ENCODE data around the gene MRPL48. TPM values are rescaled to one million over a fixed set of nuclear protein-coding genes. Genes with fewer than 3 reads are reported as not detected.

MRPL48 gene
- total RNA-seq, 2 experiments from 2014 or later, result 41.3 to 44.9 TPM

- DNase-seq (peak; percentile 39), ATAC-seq (peak; percentile 82)
- POLR2A ChIA-PET, result no interaction called here
- CTCF ChIA-PET, result interaction anchor here (1.0 to 1.2 kb wide), 2 partner anchors 282 to 543 kb away, joined by 3 to 4 read pairs; no protein-coding TSS in a partner anchor
- no peaks in the 10 kb centered on the region for H3K4me1 Mint-ChIP-seq (ENCODE audit: low read depth)
- no peak for TF ChIP-seq CTCF (IDR thresholded peaks at IDR 0.05)
- no peak overlapping the region for H3K4me3 Mint-ChIP-seq
- H3K27ac Mint-ChIP-seq, result peak overlapping the region; percentile 3
- H3K9me3 Mint-ChIP-seq, result no peaks in the 10 kb centered on the region
- intact Hi-C loops (cut with micrococcal nuclease), result no loop called here
- peaks cover 17% of the 10 kb centered on the region for H3K36me3 Mint-ChIP-seq (ENCODE audit: low read depth)
- no peaks in the 10 kb centered on the region for H3K27me3 Mint-ChIP-seq
Measured at GRCh38 chr11:73907191-73907590, 119.5 kb downstream of the MRPL48 start.

GRCh38 chr11:73912026-73912425 lies 124.4 kb downstream of the MRPL48 start:
- H3K4me3 Mint-ChIP-seq, result no peak overlapping the region
- H3K9me3 Mint-ChIP-seq, result no peaks in the 10 kb centered on the region
- H3K27ac Mint-ChIP-seq, result no peak overlapping the region
- no peak for TF ChIP-seq CTCF (IDR thresholded peaks at IDR 0.05)
- ChIA-PET CTCF (no interaction called here), POLR2A (no interaction called here)
- H3K27me3 Mint-ChIP-seq, result no peaks in the 10 kb centered on the region
- ATAC-seq, result no peak
- intact Hi-C loops (cut with micrococcal nuclease), result no loop called here
- no peak for DNase-seq
- peaks cover 13% of the 10 kb centered on the region for H3K36me3 Mint-ChIP-seq (ENCODE audit: low read depth)
- peaks cover 3% of the 10 kb centered on the region for H3K4me1 Mint-ChIP-seq (ENCODE audit: low read depth)

- no peaks in the 10 kb centered on the region for H3K9me3 Mint-ChIP-seq
- ATAC-seq (no peak), DNase-seq (no peak)
- POLR2A ChIA-PET, result no interaction called here
- H3K4me3 Mint-ChIP-seq, result no peak overlapping the region
- peaks cover 13% of the 10 kb centered on the region for H3K36me3 Mint-ChIP-seq (ENCODE audit: low read depth)
- no peak for TF ChIP-seq CTCF (IDR thresholded peaks at IDR 0.05)
- CTCF ChIA-PET, result no interaction called here
- no peak overlapping the region for H3K27ac Mint-ChIP-seq
- intact Hi-C loops (cut with micrococcal nuclease), result no loop called here
- H3K4me1 Mint-ChIP-seq (ENCODE audit: low read depth), result peaks cover 3% of the 10 kb centered on the region
- H3K27me3 Mint-ChIP-seq, result no peaks in the 10 kb centered on the region
Measured at GRCh38 chr11:73913472-73913871, 125.8 kb downstream of the MRPL48 start.

- TF ChIP-seq CTCF (IDR thresholded peaks at IDR 0.05), result no peak
- ATAC-seq (no peak), DNase-seq (no peak)
- intact Hi-C loops (cut with micrococcal nuclease), result no loop called here
- Mint-ChIP-seq H3K9me3 (no peaks in the 10 kb centered on the region), H3K27me3 (no peaks in the 10 kb centered on the region), H3K27ac (no peak overlapping the region), H3K4me1 (ENCODE audit: low read depth) (peaks cover 3% of the 10 kb centered on the region), H3K36me3 (ENCODE audit: low read depth) (peaks cover 15% of the 10 kb centered on the region), H3K4me3 (no peak overlapping the region)
- ChIA-PET POLR2A (no interaction called here), CTCF (no interaction called here)
Measured at GRCh38 chr11:73914284-73914683, 126.6 kb downstream of the MRPL48 start.

Other genes with a start within 250 kb of the MRPL48 start
- gene FAM168A, start 189.8 kb upstream of the MRPL48 start, total RNA-seq, result 10 to 100 TPM; 13.0 to 14.2 TPM
- 10 to 100 TPM in 1 of 2 experiments, 1 to 10 TPM in 1; 8.6 to 11.8 TPM for gene PLEKHB1, start 141.3 kb upstream of the MRPL48 start, total RNA-seq
- 10 to 100 TPM; 75.3 to 77.6 TPM for gene RAB6A, start 26.8 kb upstream of the MRPL48 start, total RNA-seq
- gene COA4, start 89.0 kb downstream of the MRPL48 start, total RNA-seq, result 100 to 1,000 TPM; 106 to 116 TPM
- gene PAAF1, start 89.1 kb downstream of the MRPL48 start, total RNA-seq, result 10 to 100 TPM; 32.5 to 34.9 TPM
- under 1 TPM in 1 of 2 experiments, not detected in 1; 0.18 TPM for gene DNAJB13, start 163.2 kb downstream of the MRPL48 start, total RNA-seq
- gene UCP2, start 195.0 kb downstream of the MRPL48 start, total RNA-seq, result 100 to 1,000 TPM; 244 to 252 TPM
- gene UCP3, start 221.2 kb downstream of the MRPL48 start, total RNA-seq, result 1 to 10 TPM; 1.5 to 2.2 TPM